GM19328 (cell line): ENCODE results near the gene TERC.

ENCODE experiments used
- ATAC-seq: cut with Tn5 transposase; IDR thresholded peaks from one replicate; pipeline ENCODE4 v1.9.1; 2021; ENCODE audit warnings: mild to moderate bottlenecking, moderate library complexity; ENCODE audit not compliant: unreplicated experiment

Gene TERC

GRCh38 chr3:169764882-169765612 lies at the start of gene TERC:
Gene TERC (minus strand): TSS chr3:169765060.
- ATAC-seq: peak; percentile 68

GRCh38 chr3:169813757-169814517 lies 49.1 kb upstream of the TERC start:
- ATAC-seq: peak; percentile 93

DNA sequence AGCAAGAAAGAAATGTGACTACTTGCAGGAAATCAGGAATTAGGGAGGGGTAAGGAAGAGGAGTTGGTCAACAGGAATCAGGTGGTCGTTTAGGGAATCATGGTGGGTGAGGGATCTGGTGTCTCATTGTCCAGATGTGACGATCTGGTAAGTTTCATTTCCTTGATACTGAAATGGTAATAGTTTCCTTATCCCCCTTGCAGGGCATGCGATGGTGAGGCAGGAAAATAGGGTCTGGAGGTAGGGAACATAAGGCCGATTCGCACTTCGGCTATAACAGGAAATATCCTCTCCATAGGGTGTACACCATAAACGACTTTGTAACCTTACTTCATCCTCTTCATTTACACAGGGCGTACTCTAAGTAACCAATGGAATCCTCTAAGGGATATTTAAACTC lies 48.4 kb upstream of the TERC start:
- ATAC-seq: no peak

- peak; percentile 62 for ATAC-seq
Measured at GRCh38 chr3:169812332-169813235, 47.7 kb upstream of the TERC start, which contains the start of the genes LRRC34 and LRRIQ4. Gene LRRC34 (minus strand): TSS chr3:169812904. CDS start chr3:169812548, 356 bp downstream. Gene LRRIQ4 (plus strand): TSS chr3:169812870. CDS start chr3:169821922, 9,052 bp downstream.

DNA sequence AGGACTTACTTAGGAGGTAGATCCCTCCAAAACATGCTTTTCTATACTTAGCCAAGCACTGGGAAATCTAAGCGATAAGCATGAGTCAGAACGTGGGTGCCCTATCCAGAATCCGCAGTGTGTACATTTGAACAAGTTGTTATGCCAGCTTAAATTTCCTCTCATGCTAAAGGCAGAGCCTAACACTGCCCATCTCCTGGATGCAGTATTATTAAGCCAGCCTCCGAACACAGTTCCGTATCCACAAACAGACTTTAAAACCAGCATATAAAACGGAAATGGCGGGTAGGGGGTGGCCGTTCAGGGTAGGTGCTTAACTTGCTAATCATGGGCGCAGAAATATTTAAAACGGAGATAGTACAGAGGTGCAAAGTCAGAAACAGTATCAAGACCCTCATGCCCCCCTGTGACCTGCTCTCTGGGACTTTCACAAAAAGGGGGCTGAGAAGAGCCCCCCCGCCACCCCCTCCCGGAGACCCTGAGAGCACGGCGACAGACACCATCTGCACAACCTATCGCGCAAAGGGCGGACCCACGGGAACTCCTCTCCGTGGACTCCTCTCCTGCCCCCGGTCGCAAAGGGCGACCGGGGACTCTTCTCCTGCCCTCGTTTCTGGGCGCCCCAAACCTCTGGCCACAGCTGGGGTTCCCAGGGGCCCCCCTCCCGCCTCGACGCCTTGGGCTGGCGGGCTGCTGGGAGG lies 46.9 kb upstream of the TERC start:
- ATAC-seq: peak; percentile 4

- no peak for ATAC-seq
Measured at GRCh38 chr3:169809230-169809795, 44.5 kb upstream of the TERC start.

GRCh38 chr3:169804681-169805080 lies 39.8 kb upstream of the TERC start:
- ATAC-seq: no peak

- ATAC-seq: no peak
Measured at GRCh38 chr3:169792359-169792758, 27.5 kb upstream of the TERC start.

- no peak for ATAC-seq
Measured at GRCh38 chr3:169790687-169791429, 26.0 kb upstream of the TERC start.

DNA sequence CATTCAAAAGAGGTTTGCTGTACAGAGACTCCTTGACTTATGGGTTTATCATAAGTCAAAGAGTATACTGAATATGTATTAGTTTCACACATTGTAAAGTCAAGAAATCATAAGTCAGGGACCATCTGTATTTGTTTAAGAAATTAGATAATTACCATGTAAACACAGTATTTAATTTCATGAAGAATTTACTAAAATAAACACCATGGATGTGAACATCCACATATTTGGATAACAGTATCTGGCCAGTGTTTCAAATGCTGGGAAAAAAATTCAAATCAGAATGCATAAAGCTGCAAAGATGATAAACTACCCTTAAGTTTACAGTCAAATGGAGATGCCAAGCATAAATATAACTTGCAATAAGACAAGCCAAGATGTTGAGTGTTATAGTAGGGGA lies 25.4 kb upstream of the TERC start:
- ATAC-seq: no peak

GRCh38 chr3:169787791-169788190 lies 22.9 kb upstream of the TERC start:
- ATAC-seq: no peak

DNA sequence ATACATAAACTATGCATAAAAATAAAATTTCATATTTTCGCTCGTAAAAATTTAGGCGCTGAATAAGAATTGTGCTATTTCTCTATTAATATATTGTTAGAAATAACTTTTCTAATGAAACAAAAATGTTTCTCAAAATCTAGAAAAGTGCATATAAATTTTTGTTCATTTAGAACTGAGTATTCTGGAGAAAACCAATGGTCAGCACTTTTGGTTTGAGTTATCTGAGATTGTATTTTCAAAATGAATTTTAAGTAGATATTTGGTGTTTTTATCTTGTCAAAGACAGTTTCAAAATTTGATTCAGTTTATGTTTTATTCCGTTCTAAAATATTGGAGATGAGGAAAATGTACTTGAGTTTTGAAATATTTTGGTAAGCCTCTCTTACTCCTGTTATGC lies 22.3 kb upstream of the TERC start:
- ATAC-seq: no peak

- no peak for ATAC-seq
Measured at GRCh38 chr3:169781209-169781855, 16.5 kb upstream of the TERC start.

DNA sequence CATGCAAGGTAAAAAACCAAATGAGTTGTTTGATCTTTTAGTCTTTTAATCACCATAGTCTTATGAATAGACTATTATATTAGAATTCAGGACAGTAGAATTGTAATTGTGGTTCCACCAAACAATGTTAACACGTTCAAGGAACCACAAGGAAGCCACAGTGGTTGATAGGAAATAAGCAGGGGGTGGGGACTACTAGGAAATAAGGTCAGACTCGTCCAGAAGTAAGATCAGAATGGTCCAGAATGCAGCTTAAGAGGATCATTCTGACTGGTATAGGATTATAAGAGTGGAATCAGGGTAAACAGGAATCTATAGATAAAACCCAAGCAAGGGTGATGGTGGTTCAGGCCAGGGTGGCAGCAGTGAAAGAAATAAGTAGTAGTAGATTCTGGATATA lies 15.9 kb upstream of the TERC start:
- ATAC-seq: no peak

DNA sequence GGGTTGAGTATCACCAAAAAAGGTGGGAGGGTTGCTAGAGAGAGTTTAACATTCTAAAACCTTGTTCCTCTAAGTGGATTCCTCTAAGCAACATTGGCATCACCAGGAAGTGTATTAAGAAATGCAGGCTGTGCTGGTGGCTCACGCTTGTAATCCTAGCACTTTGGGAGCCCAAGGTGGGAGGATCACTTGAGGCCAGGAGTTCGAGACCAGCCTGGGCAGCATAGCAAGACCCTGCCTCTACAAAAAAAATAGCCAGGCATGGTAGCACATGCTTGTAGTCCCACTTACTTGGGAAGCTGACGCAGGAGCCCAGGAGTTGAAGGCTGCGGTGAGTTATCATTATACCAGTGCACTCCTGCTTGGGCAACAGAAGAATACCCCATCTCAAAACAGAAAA lies 13.0 kb upstream of the TERC start:
- no peak for ATAC-seq

DNA sequence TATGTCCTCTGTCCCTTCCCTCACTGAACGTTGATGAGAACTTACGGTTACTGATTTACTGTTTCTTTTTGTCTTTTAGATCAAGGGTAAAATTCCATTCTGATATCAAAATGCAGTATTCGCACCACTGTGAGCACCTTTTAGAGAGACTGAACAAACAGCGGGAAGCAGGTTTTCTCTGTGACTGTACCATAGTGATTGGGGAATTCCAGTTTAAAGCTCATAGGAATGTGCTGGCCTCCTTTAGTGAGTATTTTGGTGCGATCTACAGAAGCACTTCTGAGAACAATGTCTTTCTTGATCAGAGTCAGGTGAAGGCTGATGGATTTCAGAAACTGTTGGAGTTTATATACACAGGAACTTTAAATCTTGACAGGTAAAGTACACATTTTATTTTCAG lies 9.3 kb upstream of the TERC start:
- ATAC-seq: no peak

DNA sequence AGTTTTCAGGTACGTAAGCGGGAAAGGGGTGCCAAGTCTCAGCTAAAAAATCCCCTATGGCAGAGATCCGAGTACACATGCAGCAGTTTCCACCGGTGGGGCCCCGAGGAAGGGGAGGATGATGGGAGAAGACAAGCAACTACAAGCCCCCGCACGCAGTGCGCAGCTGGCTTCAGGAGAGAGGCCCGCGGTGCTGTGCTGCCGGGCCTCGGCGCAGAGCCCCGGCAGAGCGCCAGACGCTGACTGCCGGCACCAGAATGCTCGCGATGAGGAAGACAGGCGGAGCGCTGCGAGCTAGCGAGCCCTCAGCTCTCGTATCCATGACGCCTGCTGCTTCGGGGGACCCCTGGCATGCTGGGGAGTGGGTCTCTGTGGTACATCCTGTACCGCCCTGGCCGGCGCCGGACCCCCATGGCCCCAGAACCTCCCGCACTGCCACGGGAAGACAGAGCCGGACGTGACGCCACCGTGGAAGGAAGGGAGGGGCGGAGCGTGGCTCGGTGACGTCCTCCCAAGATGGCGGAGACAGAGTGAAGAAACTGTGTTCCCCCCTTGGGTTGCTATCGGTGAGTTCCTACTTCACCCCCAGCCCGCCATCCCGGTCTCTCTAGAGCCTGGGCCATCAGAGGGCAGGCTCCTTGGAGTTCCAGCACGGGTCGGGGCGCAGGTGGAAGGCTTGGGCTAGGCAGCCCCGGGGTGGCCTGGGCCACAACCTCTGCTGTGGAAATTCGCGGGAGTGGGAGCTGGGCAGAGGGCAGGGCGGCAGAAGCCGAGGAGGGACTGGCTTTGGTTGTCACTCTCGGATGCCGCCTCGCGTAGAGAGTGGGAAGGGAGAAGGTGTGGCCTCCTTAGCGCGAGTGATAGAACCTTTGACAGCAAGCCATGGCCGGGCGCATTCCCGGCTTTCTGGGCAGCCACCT lies 8.3 kb upstream of the TERC start, which contains the start of gene MYNN:
MYNN (plus strand) TSS at position 500 of the 920 bp plus-strand sequence. CDS start 900 bp downstream, outside the sequence.
- peak; percentile 81 for ATAC-seq
